IMR-90 (cell line): ENCODE measurements around the gene CPT1A.

Source experiments
- BHLHE40 ChIP-seq: fragments of 150-350 bp; IDR thresholded peaks from 2 replicates; pipeline ENCODE4 v1.6.1; 2016; ENCODE audit warnings: mild to moderate bottlenecking, low read depth, low read length
- CTCF ChIP-seq: conservative IDR thresholded peaks from 2 replicates; pipeline ENCODE4 v1.5.1; 2012; ENCODE audit warnings: mild to moderate bottlenecking, low read depth, low read length, improper control_type of control experiment
- RCOR1 ChIP-seq: IDR thresholded peaks from 2 replicates; pipeline ENCODE4 v1.6.1; 2012; ENCODE audit warnings: mild to moderate bottlenecking, low read length, improper control_type of control experiment; ENCODE audit not compliant: insufficient replicate concordance
- SMC3 ChIP-seq: fragments of 150-350 bp; IDR thresholded peaks from 2 replicates; pipeline ENCODE4 v1.6.1; 2016; ENCODE audit warnings: low read depth, mild to moderate bottlenecking, antibody characterized with exemption, low read length, moderate library complexity

- TF ChIP-seq CTCF: no peak
- TF ChIP-seq BHLHE40: no peak
- no peak for TF ChIP-seq SMC3
- no peak for TF ChIP-seq RCOR1
Measured at GRCh38 chr11:68890490-68891231, 48.9 kb upstream of the CPT1A start.
